ENCODE measurements around the gene ANKS6. TPM values are rescaled to one million over a fixed set of nuclear protein-coding genes. Genes with fewer than 3 reads are reported as not detected.

ANKS6 gene
- total and polyA plus RNA-seq, 2 of the 8 experiments (the other 6 are each of a cell fraction or from before 2014, with no cell fraction given), result 34.1 to 56.3 TPM

- TF ChIP-seq KDM5A (IDR thresholded peaks at IDR 0.05; ENCODE audit: low read length) (no peak), BCL11A (IDR thresholded peaks at IDR 0.05; ENCODE audit: low read depth in 2 of 2, low read length in 2 of 2) (no peak), EP300 (IDR thresholded peaks at IDR 0.05; ENCODE audit: borderline replicate concordance in 1 of 2, low read depth in 2 of 2, low read length in 2 of 2) (no peak), E2F6 (IDR thresholded peaks at IDR 0.05) (no peak), KDM1A (IDR thresholded peaks at IDR 0.05; ENCODE audit: borderline replicate concordance, low read length) (no peak), BRCA1 (IDR thresholded peaks at IDR 0.05; ENCODE audit: low read depth, low read length) (no peak), TEAD4 (IDR thresholded peaks at IDR 0.05; ENCODE audit: low read depth, low read length) (no peak)
These were observed 9.3 kb upstream of the ANKS6 start (continued) for GRCh38 chr9:98805506-98806272.

Measured in H1 (cell line).